HL-60/S4 treated with phorbol 12-myristate 13-acetate at 8.2 ng/mL for 4 days and 3 days (cell line): ENCODE results near the gene ZNF275.
"Not testable (repeated sequence)": the region's sequence is repeated elsewhere in the genome, so short reads cannot be mapped to it uniquely, and the experiment has no call there.

ENCODE experiments used
- in situ Hi-C: fragments of 300-500 bp; cut with MboI; formaldehyde crosslinking; loops from 2 replicates; pipeline ENCODE4 v1.15.0; 2022; ENCODE audit warnings: low sequenced_read_pairs

The ZNF275 gene

GRCh38 chrX:153353416-153353815 lies 19.5 kb downstream of the ZNF275 start:
- in situ Hi-C loops = no loop called here

GRCh38 chrX:153357877-153358276 lies 23.9 kb downstream of the ZNF275 start:
- in situ Hi-C loops = no loop called here

- in situ Hi-C loops = no loop called here
Measured at GRCh38 chrX:153361781-153362397, 27.9 kb downstream of the ZNF275 start.

GRCh38 chrX:153365670-153366069 lies 31.7 kb downstream of the ZNF275 start:
- in situ Hi-C loops = no loop called here

- in situ Hi-C loops = no loop called here
Measured at GRCh38 chrX:153366119-153366518, 32.2 kb downstream of the ZNF275 start.

GRCh38 chrX:153366878-153367538 lies 33.1 kb downstream of the ZNF275 start:
- in situ Hi-C loops = no loop called here

GRCh38 chrX:153370293-153371055 lies 36.5 kb downstream of the ZNF275 start:
- in situ Hi-C loops = no loop called here

GRCh38 chrX:153371256-153371655 lies 37.3 kb downstream of the ZNF275 start:
- in situ Hi-C loops = no loop called here

- in situ Hi-C loops = no loop called here
Measured at GRCh38 chrX:153372949-153373348, 39.0 kb downstream of the ZNF275 start.

GRCh38 chrX:153374426-153374825 lies 40.5 kb downstream of the ZNF275 start:
- in situ Hi-C loops = no loop called here

GRCh38 chrX:153375571-153375970 lies 41.6 kb downstream of the ZNF275 start:
- in situ Hi-C loops = no loop called here

GRCh38 chrX:153377727-153378126 lies 43.8 kb downstream of the ZNF275 start:
- in situ Hi-C loops = no loop called here

GRCh38 chrX:153378607-153379006 lies 44.7 kb downstream of the ZNF275 start:
- in situ Hi-C loops = no loop called here

- in situ Hi-C loops = no loop called here
Measured at GRCh38 chrX:153379508-153379907, 45.6 kb downstream of the ZNF275 start.

- in situ Hi-C loops = no loop called here
Measured at GRCh38 chrX:153379971-153380581, 46.1 kb downstream of the ZNF275 start.

- in situ Hi-C loops = no loop called here
Measured at GRCh38 chrX:153380691-153381090, 46.7 kb downstream of the ZNF275 start.

GRCh38 chrX:153381684-153382532 lies 48.0 kb downstream of the ZNF275 start:
- in situ Hi-C loops = no loop called here

GRCh38 chrX:153382563-153383482 lies 48.9 kb downstream of the ZNF275 start:
- in situ Hi-C loops = no loop called here

GRCh38 chrX:153384390-153384789 lies 50.4 kb downstream of the ZNF275 start:
- in situ Hi-C loops = no loop called here

GRCh38 chrX:153384973-153385372 lies 51.0 kb downstream of the ZNF275 start:
- in situ Hi-C loops = not testable (repeated sequence)
